Lung (tissue), 12 donors: ENCODE results near the gene FRRS1L. TPM values are rescaled to one million over a fixed set of nuclear protein-coding genes. Genes with fewer than 3 reads are reported as not detected.

Experiments
- ATAC-seq: fragments of 200-7000 bp; cut with Tn5 transposase; one replicate; pipeline ENCODE4 v1.9.1; 2020; ENCODE audit warnings: moderate number of reproducible peaks; ENCODE audit not compliant: insufficient read depth, low FRiP score
- DNase-seq, 3 donors: peaks; one replicate each; pipeline ENCODE4 v3.0.0-alpha.2; 2013 to 2017
- H3K27ac ChIP-seq, 2 donors: one replicate each; pipeline ENCODE4 v1.5.1; 2013; ENCODE audit warnings: mild to moderate bottlenecking in 2 of 2, moderate library complexity in 2 of 2, control low read depth in 1 of 2, inconsistent platforms in 1 of 2, low read depth in 1 of 2, low read length in 1 of 2
- H3K27me3 ChIP-seq, 3 donors: one replicate each; pipeline ENCODE4 v1.5.1; 2013; ENCODE audit warnings: low read length in 2 of 3; ENCODE audit not compliant: control insufficient read depth in 3 of 3, insufficient read depth in 3 of 3
- H3K36me3 ChIP-seq, 4 donors: one replicate each; pipeline ENCODE4 v1.5.1; 2013; ENCODE audit warnings: low read length in 4 of 4, mild to moderate bottlenecking in 1 of 4, moderate library complexity in 1 of 4; ENCODE audit not compliant: control insufficient read depth in 4 of 4, insufficient read depth in 4 of 4
- H3K4me1 ChIP-seq, 5 donors: one replicate each; pipeline ENCODE4 v1.5.1; 2013; ENCODE audit warnings: low read length in 5 of 5, mild to moderate bottlenecking in 2 of 5, moderate library complexity in 1 of 5; ENCODE audit not compliant: control insufficient read depth in 5 of 5, insufficient read depth in 5 of 5
- H3K4me3 ChIP-seq: one replicate; pipeline ENCODE4 v1.5.1; 2013; ENCODE audit warnings: mild to moderate bottlenecking, control low read depth, moderate library complexity
- H3K9ac ChIP-seq, 2 donors: one replicate each; pipeline ENCODE4 v1.5.1; 2013; ENCODE audit warnings: low read length in 2 of 2, control low read depth in 1 of 2; ENCODE audit not compliant: insufficient read depth in 1 of 2
- H3K9me3 ChIP-seq, 4 donors: one replicate each; pipeline ENCODE4 v1.5.1; 2013; ENCODE audit warnings: low read length in 3 of 4, mild to moderate bottlenecking in 1 of 4, moderate library complexity in 1 of 4; ENCODE audit not compliant: control insufficient read depth in 4 of 4, insufficient read depth in 3 of 4
- CTCF ChIP-seq: IDR thresholded peaks from 2 replicates; pipeline ENCODE4 v1.5.1; 2012; ENCODE audit warnings: mild to moderate bottlenecking; ENCODE audit errors: control extremely low read depth, extremely low read depth
- WGBS, 2 donors: extraction: QIAGEN DNeasy Blood & Tissue Kit; methylation state at CpG; one replicate each; pipeline ENCODE4 v1.1.7; 2013; 5-methylcytosine and 5-hydroxymethylcytosine counted together
- polyA plus RNA-seq, 2 donors: library from polyadenylated mRNA; stranded (reverse); fragments of 200-250 nt; gene quantifications; one replicate each; pipeline ENCODE4 v1.2.1, GENCODE V29; 2013
- total RNA-seq, 2 donors: library from RNA; depleted of rRNA in 1 of 2; stranded (reverse); fragments of >200 nt in 1 of 2; gene quantifications; one replicate each; pipeline ENCODE4 v1.2.1, GENCODE V29; 2014 to 2021
- donor health status: control.
- donor health status: control.
- donor health status: Bipolar disorder and iron deficiency.
- donor health status: healthy.
- donor health status: DM: yes; HTN: yes; CAD: no.

The FRRS1L gene
- total and polyA plus RNA-seq, 4 donors: under 0.01 to 1.2 (median 0.03) TPM; not detected in 1

GRCh38 chr9:109186857-109187520 lies 19.9 kb upstream of the FRRS1L start:
- no peak overlapping the region for H3K9ac ChIP-seq
- H3K4me3 ChIP-seq: no peak overlapping the region
- H3K36me3 ChIP-seq: no peaks in the 10 kb centered on the region
- TF ChIP-seq CTCF: no peak
- no peaks in the 10 kb centered on the region for H3K9me3 ChIP-seq
- H3K27ac ChIP-seq: no peak overlapping the region
- DNase-seq: no peak
- ATAC-seq: no peak
- H3K4me1 ChIP-seq: no peaks in the 10 kb centered on the region
- H3K27me3 ChIP-seq: no peaks in the 10 kb centered on the region
- 66 to 78% methylated on average over 9 of the region's 9 CpGs for WGBS, 2 donors

GRCh38 chr9:109182940-109183798 lies 16.1 kb upstream of the FRRS1L start:
- peak; percentile 39 for ATAC-seq
- Histone ChIP-seq H3K27ac (no peak overlapping the region), H3K9ac (no peak overlapping the region), H3K4me1 (no peaks in the 10 kb centered on the region), H3K9me3 (no peaks in the 10 kb centered on the region), H3K36me3 (no peaks in the 10 kb centered on the region), H3K27me3 (no peaks in the 10 kb centered on the region), H3K4me3 (no peak overlapping the region)
- 78 to 81% methylated on average over 13 of the region's 13 CpGs for WGBS, 2 donors
- TF ChIP-seq CTCF: no peak
- no peak for DNase-seq

GRCh38 chr9:109182550-109182939 lies 15.5 kb upstream of the FRRS1L start:
- Histone ChIP-seq H3K27me3 (no peaks in the 10 kb centered on the region), H3K36me3 (no peaks in the 10 kb centered on the region), H3K27ac (no peak overlapping the region), H3K4me1 (no peaks in the 10 kb centered on the region), H3K4me3 (no peak overlapping the region), H3K9me3 (no peaks in the 10 kb centered on the region), H3K9ac (no peak overlapping the region)
- ATAC-seq: no peak
- 89% methylated on average over 9 of the region's 9 CpGs for WGBS, 2 donors
- no peak for TF ChIP-seq CTCF
- DNase-seq: no peak
